Kidney capillary endothelial cell (primary cell): ENCODE measurements around the gene TSC22D3.
A peak's percentile ranks its signal among the peaks of the same experiment; 100 is the strongest.

ENCODE experiments used
- DNase-seq: peaks from one replicate; pipeline ENCODE4 v3.0.0-alpha.2; 2018; ENCODE audit warnings: low spot score

The TSC22D3 gene

DNA sequence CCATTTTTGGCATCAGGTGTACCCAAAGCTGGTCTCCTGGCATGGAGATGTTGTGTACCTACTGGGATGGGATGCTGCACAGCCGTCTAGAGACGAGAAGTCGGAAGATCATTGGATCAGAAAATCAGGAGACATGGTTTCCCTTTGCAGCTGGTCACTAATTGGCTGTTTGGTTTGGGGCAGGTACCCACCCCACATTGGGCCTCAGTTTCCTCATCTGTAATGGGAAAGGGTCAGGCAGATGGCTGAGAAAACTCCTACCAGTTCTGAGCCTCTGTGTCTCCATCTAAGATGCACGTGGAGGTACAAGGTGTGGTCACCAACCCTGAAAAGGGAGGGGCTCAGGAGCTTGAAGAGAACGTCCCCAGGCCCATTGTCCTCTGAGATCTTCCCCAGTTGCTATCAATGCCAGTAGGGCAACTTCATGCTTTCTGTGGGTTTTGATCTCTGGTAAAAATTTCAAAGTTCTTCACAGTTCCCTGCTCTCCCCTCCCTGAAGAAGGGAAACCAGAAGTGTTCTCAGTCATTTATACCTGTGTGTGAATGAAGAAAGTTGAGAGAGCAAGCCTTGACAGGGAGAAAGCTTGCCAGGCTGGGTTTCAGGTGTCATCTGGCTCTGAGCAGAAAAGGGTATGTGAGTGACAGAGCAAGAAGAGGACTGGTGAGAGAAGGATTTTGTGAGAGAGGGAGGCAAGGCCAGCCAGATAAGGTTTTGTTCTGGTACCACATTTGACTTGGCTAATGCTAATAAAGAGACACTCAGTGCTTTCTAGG lies 15.1 kb downstream of the TSC22D3 start:
- DNase-seq, result no peak

DNA sequence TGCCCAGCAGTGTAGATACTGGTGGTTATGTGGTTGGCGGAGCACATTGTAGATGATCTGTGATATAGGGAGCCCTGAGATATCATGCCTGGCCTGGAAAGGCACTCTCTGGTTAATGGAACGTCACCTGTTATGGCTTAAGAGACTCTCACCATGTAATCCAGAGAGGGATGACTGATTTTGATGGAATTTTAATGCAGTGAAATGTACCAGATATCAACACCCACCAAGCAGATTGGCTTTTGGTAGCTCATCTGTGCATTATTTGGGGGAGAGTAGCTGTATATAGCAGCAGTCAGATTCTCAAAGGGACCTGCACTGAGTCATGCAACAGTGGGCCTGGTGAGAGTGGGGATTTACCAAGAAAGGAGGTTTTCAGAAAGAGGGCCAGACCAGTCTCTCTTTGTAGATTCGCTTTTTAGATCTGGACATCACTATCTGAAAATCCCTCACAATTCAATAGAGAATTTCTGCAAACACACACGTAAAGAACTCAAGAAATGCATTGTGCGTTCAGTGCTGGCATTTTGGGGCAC lies 17.3 kb downstream of the TSC22D3 start:
- no peak for DNase-seq

DNA sequence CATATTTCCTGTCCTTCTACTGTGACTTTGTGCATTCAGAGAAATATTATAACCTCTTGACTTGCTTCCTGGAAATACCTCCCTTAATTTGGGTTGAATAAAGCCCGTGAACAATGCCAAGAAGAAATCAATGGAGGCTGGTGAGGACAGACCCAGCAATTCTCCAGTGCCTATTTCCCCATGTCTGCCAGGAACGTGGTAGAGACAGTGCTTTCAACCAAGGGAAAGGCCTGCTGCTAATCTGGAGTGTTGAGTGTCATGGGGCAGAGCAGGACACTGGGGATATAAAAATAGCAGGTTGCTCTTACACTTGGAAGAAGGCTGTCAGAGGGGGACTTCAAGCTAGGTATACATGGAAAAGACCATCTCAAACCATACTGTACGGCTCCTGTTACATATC lies 19.9 kb downstream of the TSC22D3 start:
- no peak for DNase-seq

DNA sequence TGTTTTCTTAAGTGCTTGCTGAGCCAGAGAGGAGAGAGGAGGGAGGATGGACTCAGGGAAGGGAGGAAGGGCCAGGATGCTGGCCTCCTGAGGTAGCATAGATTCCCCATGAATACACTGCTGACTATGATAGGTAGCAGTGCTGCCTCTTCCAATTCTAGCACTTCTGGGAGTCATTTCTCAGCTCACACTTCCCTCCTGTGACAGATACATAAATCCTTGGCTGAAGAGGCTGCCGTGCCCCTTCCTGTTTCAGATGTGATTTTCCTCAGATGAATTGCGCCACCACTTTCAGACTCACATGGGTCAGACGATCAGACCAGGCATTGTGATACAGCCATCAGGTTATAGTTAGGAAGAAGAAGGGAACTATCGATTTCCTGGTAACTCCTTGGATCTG lies 22.4 kb downstream of the TSC22D3 start:
- DNase-seq, result no peak

DNA sequence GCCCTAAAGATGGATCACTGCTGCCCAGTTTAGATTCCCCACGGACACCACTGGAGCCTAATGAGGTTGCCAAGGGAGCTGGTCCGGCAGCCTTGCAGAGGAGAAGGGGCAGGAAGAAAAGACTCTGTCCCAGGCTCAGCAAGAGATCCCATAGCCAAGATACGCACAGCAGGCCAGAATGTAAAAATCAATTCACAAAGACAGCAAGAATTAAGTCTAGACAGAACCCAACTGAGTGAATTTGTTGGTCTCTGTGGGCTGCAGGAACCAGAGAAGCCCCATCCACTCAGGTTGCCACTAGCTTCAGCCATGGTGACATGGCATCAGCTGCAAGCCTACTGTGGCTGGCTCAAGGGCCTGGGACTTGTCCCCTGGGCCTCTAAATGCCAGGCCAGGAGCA lies 22.9 kb downstream of the TSC22D3 start:
- DNase-seq, result no peak

DNA sequence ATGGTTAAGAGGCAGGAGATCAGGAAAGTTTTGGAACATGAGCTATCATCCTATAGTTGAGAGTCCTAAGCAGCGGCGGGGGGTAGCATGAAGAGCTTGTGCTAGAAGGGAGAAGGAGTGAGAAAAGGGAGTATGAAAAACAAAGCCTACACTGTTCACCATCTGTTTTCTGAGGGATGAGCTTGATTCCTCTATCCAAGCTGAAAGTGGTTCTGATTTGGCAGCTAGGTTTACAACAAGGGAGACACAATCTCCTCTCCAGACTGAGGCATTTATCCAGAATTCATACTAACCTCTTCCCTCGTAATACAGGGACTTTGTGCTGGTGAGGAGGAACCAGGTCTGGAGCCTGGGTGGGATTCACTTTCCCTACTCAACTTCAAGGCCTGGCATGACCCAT lies 23.5 kb downstream of the TSC22D3 start:
- DNase-seq, result no peak

DNA sequence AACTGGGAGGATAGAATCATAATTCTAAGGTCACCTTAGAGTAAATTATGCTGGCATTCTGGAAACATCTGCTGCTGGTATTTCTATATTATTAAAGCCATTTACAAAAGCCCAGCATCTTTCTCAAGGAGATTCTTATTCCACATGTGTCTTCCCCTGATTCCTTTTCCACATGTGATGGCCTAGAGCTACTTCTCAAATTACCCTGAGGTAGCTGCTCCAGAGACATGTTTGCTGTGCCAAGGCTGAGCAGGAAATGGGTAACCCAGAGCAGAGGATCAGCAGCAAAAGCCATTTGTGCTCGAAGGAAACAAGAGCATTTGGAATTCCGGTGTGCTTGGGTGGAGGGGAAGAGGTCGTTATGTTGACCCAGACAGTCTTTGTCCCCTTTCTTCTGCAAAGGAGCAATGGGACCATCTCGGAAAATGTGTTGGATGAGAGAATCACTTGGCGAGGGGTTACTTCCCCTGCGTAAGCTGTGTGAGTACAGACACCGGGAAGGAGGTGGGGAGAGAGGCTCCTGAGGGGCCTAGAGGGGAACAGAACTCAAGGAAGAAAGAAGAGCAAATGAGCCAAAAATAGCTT lies 24.6 kb downstream of the TSC22D3 start:
- DNase-seq, result no peak

DNA sequence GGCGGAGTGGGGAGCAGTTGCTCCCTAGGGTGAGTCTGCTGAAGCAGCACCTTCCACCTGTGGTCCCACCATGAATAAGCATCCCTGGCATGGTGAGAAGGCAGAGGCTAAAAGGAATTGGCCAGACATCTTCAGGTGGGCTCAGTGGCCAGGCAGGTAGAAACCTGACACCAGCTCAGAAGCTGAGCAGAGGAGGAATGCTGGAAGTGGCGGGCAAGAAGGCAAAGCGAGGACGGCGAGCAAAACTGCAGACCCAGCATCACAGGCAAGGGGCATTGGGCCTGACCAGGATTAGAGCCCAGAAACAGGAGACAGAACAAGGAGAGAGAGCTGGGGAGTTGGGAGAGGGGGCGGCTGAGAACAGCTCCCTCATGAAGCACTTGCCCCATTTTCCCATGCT lies 25.3 kb downstream of the TSC22D3 start:
- DNase-seq, result no peak

DNA sequence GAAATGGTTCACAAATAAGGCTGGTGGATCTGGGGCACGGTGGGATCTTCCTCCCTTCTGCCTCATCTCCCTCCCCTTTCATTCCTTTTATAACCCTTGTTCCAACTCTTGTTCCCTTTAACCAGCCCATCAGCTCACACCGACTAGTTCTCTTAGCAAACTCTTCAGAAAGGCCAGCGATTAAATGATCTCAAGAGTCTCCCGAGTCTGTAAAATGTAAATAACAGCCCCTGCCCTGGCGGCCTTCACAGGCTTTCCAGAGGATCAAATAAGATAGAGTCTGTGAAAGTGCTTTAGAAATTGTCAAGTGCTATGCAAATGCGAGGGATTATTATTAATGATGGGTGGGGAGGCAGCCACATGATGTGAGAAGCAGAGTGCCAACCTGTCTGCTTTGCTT lies 27.1 kb downstream of the TSC22D3 start:
- DNase-seq, result no peak

DNA sequence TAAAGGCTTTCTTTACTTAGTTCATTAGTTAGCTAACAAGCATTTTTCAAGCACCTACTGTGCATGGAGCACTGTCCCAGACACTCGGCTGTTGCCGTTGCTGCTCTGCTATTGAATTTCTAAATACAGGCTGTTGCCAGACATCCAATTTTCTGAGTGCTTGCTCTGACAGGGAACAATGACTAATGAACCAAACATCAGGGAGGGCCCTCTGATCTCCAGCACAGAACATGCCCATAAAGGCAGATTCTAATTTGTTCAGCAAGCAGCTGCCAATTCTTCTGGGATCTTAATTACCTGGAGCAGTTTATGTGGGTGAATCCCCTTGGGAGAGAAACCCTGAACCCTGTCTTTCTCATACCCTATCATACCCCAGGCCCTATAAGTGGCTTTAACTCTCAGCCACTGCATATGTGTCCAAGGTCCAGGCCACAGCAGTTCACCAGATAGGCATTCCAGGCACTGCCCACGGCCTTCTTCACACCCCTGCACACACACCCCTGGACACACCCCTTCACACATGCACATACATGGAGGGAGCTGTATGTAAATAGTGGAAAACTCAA lies 27.9 kb downstream of the TSC22D3 start:
- no peak for DNase-seq

DNA sequence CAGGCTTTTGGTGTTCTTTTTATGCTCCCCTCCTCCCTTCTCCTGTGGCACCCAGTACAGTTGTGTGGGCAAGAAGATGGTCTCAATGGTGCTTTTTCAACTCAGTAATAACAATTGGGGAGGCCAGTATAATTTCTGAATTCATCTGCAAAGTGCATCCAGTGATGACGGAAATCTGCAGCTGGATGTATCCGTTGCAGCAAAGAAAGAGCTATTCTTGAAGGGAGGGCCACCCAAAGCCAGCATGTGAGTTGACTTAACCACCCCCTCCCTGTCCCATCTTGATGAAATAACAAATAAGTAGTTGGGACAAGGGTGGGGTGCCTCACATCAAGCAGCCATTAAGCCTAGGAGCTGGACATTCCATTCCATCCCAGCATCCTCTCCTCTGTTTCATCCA lies 30.7 kb downstream of the TSC22D3 start:
- no peak for DNase-seq

DNA sequence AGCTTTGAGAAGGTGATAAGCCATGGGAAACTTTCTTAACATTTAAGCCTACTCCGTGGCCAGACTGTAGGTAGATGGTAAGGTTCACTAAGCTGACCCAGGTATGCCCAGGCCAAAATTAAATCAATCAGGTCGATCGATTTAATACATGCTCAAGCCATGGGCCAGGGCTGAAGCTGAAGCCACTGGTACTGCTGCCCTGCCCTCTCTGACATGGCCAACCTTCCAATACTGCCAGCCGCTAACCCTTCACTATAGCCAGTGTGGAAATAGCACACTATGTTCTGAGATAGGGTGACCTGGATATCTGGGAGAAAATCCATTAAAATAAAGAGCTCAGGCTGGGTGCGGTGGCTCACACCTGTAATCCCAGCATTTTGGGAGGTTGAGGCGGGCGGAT lies 31.6 kb downstream of the TSC22D3 start:
- no peak for DNase-seq

DNA sequence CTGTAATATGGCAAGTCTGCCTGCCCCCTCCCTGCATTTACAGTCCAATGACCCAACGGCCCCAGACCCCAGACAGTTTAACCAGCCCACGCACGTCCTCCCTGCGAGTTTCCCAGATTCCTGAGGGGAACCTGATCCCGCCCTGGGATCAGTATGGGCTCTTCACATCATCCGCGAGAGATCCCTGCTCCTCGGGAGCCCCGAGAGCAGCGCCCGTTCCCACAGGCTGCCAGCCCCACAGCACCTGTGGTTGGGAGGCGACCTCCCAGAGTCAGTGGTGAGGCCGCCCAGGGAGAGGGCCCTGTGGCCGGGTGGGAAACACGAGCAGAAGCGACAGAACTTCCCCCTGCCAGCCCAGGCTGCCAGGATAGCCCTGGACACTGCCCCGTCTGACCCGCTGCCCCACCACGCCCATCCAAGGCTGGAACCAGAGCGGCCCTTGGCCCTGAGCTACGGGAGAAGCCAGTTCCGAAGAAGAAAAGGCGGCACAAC lies 32.8 kb downstream of the TSC22D3 start:
- no peak for DNase-seq

DNA sequence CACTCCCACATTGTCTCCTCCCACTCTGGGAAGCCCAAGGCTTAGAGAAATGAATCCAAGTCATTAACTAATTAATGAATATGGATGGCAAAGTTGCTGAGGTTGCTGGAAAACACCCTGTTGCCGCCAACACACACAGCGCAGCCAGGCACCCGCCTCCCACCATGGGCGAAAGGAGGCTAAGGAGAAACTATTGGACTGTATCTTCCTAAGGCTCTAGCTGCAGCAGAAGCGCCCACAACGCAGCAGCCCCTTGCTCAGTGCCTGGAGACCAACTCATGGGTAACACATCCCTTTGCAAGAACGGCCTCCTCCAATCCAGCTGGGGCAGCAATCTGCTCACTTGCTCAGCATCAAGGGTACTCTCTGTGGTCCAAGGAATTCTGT lies 34.2 kb downstream of the TSC22D3 start:
- no peak for DNase-seq

DNA sequence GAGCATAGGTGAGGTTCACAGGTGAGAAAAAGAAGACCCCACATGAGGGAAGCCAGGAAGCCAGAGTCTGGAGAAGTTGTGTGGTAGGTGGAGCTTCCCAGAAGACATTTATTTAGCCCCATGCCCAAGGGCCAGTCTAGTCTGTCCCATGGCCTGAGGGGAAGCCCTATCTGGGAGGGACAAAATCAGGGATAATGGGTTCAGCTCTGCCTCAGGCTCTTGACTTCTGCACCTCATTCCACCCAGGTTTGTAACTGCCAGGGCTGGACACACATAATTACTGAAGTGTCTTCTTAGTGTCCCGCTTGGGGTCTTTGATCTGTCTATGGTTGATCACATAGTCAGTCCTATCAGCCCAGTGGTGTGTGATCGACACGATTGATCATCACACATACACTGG lies 36.0 kb downstream of the TSC22D3 start:
- DNase-seq, result no peak

DNA sequence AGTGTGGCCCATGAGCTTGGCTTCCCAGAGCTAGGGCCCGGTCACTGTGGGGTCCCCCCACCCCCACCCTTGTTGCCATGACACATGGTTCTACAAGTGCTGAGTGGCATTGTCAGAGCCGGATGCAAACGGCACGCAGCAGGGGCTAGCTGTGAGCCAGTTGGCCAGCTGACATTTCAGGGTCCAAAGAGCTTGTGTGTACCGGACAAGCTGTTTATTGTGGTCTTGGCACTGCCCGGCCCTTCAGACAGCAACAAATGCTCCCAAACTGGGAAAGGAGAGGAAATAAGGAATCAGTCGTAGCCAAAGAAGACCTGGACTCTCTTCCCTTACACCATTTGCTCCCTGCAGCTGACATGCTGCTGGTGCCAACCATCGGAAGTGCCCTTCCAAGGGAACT lies 36.8 kb downstream of the TSC22D3 start:
- no peak for DNase-seq

DNA sequence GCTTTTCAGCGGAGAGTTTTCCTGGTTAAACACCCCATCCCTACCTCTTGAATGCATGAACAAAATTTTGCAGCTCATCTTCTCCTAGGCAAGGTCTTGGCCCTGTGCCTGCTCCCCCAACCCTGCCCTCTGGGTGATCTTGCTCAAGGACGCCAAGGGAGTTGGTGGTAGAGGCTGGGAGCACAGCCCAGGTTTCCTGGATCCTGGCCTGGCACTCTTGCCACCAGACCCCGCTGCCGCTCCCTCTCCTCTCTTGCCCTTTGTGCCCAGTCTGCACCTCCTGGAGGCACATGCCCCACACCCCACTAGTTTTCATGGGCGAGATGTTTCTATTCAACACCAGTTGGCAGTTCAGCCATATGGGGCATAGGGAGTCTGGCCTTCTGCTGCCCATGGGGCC lies 37.3 kb downstream of the TSC22D3 start:
- no peak for DNase-seq

DNA sequence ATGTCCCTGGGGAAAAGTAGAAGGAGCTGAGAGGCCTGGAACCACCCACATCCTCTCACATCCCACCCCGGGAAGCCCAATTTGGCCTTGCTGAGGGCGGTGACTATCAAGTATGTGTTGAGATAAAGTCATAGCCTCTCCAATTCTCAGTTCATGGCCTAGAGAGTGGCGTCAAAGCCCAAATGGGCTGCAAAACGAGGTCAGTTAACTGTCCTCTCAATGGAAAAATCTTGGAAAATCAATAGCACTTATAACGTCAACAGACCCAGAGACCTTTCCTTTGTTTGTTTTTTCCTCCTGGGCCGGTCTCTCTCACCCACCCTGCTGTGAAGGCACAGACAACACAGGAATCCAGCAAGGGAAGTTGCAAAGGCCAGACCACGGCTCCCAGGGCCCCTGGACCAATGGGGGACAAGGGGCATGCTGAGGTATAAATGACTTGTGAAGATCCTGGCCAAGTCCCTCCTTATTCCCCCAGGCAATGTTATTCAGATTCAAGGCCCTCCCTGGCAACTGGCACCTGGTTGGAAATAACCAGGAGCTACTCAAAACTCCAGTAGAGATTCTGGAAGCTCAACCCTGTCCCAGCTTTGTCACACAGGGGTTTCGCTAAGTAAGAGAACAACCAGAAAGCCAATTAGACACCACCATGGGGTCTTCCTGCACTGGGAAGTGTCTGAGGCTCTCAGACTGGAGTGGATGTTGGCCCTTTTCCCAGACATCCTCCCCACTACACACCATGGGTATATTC lies 38.6 kb downstream of the TSC22D3 start:
- DNase-seq, result no peak

DNA sequence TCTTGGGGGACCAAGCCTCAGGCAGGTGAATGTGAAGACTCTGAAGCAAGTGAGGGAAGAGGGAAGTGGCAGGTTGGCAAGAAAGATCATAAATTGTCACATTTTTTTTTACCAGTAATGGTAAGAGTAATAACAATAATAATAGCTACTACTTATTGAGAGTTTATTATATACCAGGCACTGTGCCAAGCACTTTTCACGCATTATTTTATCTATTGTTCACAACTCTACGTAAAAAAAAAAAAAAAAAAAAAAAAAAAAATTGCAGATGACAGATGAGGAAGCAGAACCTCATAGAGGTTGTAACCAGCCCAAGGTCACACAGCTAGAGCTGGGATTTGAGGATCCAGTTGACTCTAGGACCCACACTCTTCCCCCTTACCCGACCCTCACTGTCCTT lies 40.9 kb downstream of the TSC22D3 start:
- DNase-seq, result no peak

DNA sequence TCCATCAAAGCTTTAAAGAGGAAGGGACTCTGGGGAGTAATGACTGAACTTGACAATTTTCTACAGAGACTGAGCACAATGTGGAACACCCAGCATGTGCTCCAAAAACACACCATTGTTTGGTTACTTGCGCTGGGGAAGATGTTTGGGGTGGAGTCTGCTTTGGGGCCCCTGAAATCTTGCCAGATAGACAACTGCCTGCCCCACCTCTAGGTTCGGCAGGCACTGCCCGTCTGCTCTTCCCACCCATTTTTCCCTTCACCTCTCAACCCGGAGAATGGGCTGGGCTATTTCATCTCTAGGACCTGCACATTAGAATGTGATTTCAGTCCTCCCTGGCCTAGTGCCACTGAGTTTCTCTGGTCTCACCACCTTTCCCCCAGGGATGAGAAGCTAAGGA lies 41.9 kb downstream of the TSC22D3 start:
- no peak for DNase-seq

DNA sequence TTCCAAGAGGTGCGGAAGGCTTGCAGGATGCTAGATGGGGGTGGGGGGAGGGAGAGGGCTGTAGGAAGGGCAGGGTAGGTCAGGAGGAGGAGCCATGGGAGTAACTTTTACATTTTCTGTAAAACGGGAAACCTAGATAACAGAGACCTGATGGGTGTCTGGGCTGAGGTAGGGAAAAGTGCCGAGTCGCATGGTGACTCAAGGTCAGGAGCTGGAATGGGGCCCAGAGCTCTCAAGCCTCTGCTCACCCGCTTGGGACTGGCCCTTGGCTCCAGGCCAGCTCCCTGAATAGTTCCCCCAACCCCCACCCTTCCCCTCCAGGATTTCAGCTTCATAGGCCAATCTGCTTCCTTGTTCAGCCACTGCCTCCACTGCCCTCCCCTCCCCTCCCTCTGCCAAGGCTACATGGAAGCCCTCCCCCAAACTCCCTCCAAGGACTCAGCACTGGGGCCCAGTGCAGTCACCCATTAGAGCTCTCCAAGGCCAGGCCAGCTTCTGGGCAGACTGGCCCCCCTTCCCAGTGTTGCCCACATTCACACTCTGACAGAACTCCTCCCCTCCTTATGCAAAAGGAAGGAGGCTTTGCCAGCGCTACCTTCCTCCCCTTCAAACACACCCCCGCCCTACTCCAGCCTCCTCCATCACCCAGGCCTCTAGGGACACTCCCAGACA lies 43.6 kb downstream of the TSC22D3 start:
- peak; percentile 52 for DNase-seq
